Peyer's patch (tissue), 4 donors: ENCODE results near the gene ADAMTS4. TPM values are rescaled to one million over a fixed set of nuclear protein-coding genes. Genes with fewer than 3 reads are reported as not detected.

Source experiments
- DNase-seq, 3 donors: peaks; one replicate each; pipeline ENCODE4 v3.0.0-alpha.2; 2017 to 2019
- H3K27ac ChIP-seq, 4 donors: fragments of 200-600 bp; sonication (generic); one replicate each; pipeline ENCODE4 v1.5.1; 2016 to 2019
- H3K27me3 ChIP-seq, 2 donors: fragments of 200-600 bp; sonication (generic); one replicate each; pipeline ENCODE4 v1.5.1; 2019
- H3K36me3 ChIP-seq, 3 donors: fragments of 200-600 bp; sonication (generic); one replicate each; pipeline ENCODE4 v1.5.1; 2016 to 2019
- H3K4me1 ChIP-seq, 4 donors: fragments of 200-600 bp; sonication (generic); one replicate each; pipeline ENCODE4 v1.5.1; 2016 to 2019
- H3K4me3 ChIP-seq, 4 donors: fragments of 200-600 bp; sonication (generic); 1 replicate in 3 of 4; 2 replicates in 1 of 4; pipeline ENCODE4 v1.5.1; 2016 to 2019; ENCODE audit warnings: mild to moderate bottlenecking in 1 of 4
- H3K9me3 ChIP-seq, 4 donors: fragments of 200-600 bp; sonication (generic); one replicate each; pipeline ENCODE4 v1.5.1; 2016 to 2019; ENCODE audit warnings: mild to moderate bottlenecking in 1 of 4
- CTCF ChIP-seq, 6 experiments: fragments of 450-650 bp in 4 of 6; fragments of 200-600 bp in 2 of 6; sonication (generic) in 1 of 6; IDR thresholded peaks; one replicate each; pipeline ENCODE4 v1.5.1; 2017 to 2019; ENCODE audit warnings: antibody characterized with exemption in 6 of 6, mild to moderate bottlenecking in 3 of 6, moderate library complexity in 1 of 6
- POLR2A ChIP-seq, 2 donors: fragments of 450-650 bp; IDR thresholded peaks; one replicate each; pipeline ENCODE4 v1.5.1; 2017; ENCODE audit warnings: antibody characterized with exemption in 2 of 2, mild to moderate bottlenecking in 2 of 2, moderate library complexity in 2 of 2
- total RNA-seq, 4 donors: library from RNA; depleted of rRNA; stranded (reverse); fragments of >200 nt; gene quantifications; one replicate each; pipeline ENCODE4 v1.1.0, GENCODE V29; 2016

Gene ADAMTS4
- 10 to 100 TPM in 1 of 4 donors, 1 to 10 TPM in 2, under 1 TPM in 1; 0.18 to 65.2 (median 1.9) TPM for total RNA-seq

GRCh38 chr1:161198897-161199431 lies at the start of gene ADAMTS4:
Gene ADAMTS4, minus strand, starts transcription at chr1:161199054. Its CDS starts 427 bp downstream, at chr1:161198627.
- H3K9me3 ChIP-seq, result no peaks in the 10 kb centered on the region
- H3K27me3 ChIP-seq, result no peaks in the 10 kb centered on the region
- DNase-seq, result peak in 1 of 3 donors; percentile 73
- peak within 1 kb of the TSS; percentile 2 to 45 (median 26) for H3K4me3 ChIP-seq
- peak within 1 kb of the TSS; percentile 79 to 95 (median 88) for H3K27ac ChIP-seq
- TF ChIP-seq CTCF (IDR thresholded peaks at IDR 0.05), result no peak
- peak in 1 of 2 donors; percentile 48 for TF ChIP-seq POLR2A (IDR thresholded peaks at IDR 0.05)
- H3K36me3 ChIP-seq, result peaks cover 0 to 6% (median 0%) of the 10 kb centered on the region in 3 donors
- H3K4me1 ChIP-seq, result peaks cover 0 to 42% (median 8%) of the 10 kb centered on the region in 4 donors

- H3K27ac ChIP-seq, result no peak overlapping the region
These were observed 46.0 kb upstream of the ADAMTS4 start for GRCh38 chr1:161244888-161245287.

GRCh38 chr1:161242313-161242712 lies 43.5 kb upstream of the ADAMTS4 start:
- TF ChIP-seq POLR2A (IDR thresholded peaks at IDR 0.05) (no peak), CTCF (IDR thresholded peaks at IDR 0.05) (no peak)
- Histone ChIP-seq H3K27ac (no peak overlapping the region), H3K27me3 (no peaks in the 10 kb centered on the region), H3K9me3 (no peaks in the 10 kb centered on the region), H3K4me1 (no peaks in the 10 kb centered on the region), H3K36me3 (no peaks in the 10 kb centered on the region), H3K4me3 (no peak overlapping the region)
- DNase-seq, result no peak

More at GRCh38 chr1:161244888-161245287, 46.0 kb upstream of the ADAMTS4 start:
- TF ChIP-seq POLR2A (IDR thresholded peaks at IDR 0.05), result no peak
- TF ChIP-seq CTCF (IDR thresholded peaks at IDR 0.05), result no peak
- no peaks in the 10 kb centered on the region for H3K4me1 ChIP-seq
- no peak overlapping the region for H3K4me3 ChIP-seq
- H3K9me3 ChIP-seq, result no peaks in the 10 kb centered on the region
- DNase-seq, result no peak
- H3K36me3 ChIP-seq, result no peaks in the 10 kb centered on the region
- H3K27me3 ChIP-seq, result no peaks in the 10 kb centered on the region

GRCh38 chr1:161241682-161242081 lies 42.8 kb upstream of the ADAMTS4 start:
- TF ChIP-seq POLR2A (IDR thresholded peaks at IDR 0.05), result no peak
- no peak for TF ChIP-seq CTCF (IDR thresholded peaks at IDR 0.05)
- Histone ChIP-seq H3K27ac (no peak overlapping the region), H3K4me3 (no peak overlapping the region), H3K36me3 (no peaks in the 10 kb centered on the region), H3K9me3 (no peaks in the 10 kb centered on the region), H3K4me1 (no peaks in the 10 kb centered on the region), H3K27me3 (no peaks in the 10 kb centered on the region)
- no peak for DNase-seq

GRCh38 chr1:161238039-161238473 lies 39.2 kb upstream of the ADAMTS4 start, which contains the start of gene NR1I3:
Gene NR1I3, minus strand, starts transcription at chr1:161238203. Its CDS starts 1,638 bp downstream, at chr1:161236565.
- TF ChIP-seq POLR2A (IDR thresholded peaks at IDR 0.05), result no peak
- TF ChIP-seq CTCF (IDR thresholded peaks at IDR 0.05), result no peak
- Histone ChIP-seq H3K27me3 (no peaks in the 10 kb centered on the region), H3K9me3 (no peaks in the 10 kb centered on the region), H3K4me1 (no peaks in the 10 kb centered on the region), H3K4me3 (peak within 1 kb of the TSS in 1 of 4 donors; percentile 27), H3K36me3 (no peaks in the 10 kb centered on the region), H3K27ac (peak within 1 kb of the TSS in 1 of 4 donors; percentile 43)
- DNase-seq, result peak in 2 of 3 donors; percentile 74 to 82
